Adipose tissue (tissue), 3 donors: ENCODE measurements around the gene FAM200B. TPM values are rescaled to one million over a fixed set of nuclear protein-coding genes. Genes with fewer than 3 reads are reported as not detected.

Experiments used
- H3K27ac ChIP-seq: one replicate; pipeline ENCODE4 v1.5.1; 2013; ENCODE audit warnings: low read depth, low read length
- WGBS, 3 donors: extraction: QIAGEN DNeasy Blood & Tissue Kit; methylation state at CpG; one replicate each; pipeline ENCODE4 v1.1.7; 2013; 5-methylcytosine and 5-hydroxymethylcytosine counted together
- polyA plus RNA-seq, 3 donors: library from polyadenylated mRNA; stranded (reverse); fragments of 200-250 nt; gene quantifications; one replicate each; pipeline ENCODE4 v1.2.3, GENCODE V29; 2013
- donor health status: healthy with polysubstance abuse.
- donor health status: Bipolar disorder and iron deficiency.
- donor health status: healthy.

FAM200B gene
- polyA plus RNA-seq, 3 donors: 20.6 to 64.9 (median 42.6) TPM

DNA sequence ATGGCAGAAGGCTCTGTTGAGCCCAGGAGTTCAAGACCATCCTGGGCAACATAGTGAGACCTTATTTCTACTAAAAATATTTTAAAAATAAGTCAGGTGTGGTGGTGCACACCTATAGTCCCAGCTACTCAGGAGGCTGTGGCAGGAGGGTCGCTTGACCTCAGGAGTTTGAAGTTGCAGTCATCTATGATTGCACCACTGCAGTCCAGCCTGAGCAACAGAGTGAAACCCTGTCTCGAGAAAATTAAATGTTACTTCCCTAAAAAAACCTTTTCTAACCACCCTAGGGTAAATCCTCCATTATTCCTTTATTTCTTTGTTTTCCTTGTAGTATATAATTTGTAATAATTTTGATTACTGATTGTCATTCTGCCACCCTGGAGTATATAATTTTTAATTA is 7.9 kb downstream of the FAM200B start:
- no peak overlapping the region for H3K27ac ChIP-seq
- 48 to 93% (median 56%) methylated on average over 2 of the region's 2 CpGs for WGBS, 3 donors

DNA sequence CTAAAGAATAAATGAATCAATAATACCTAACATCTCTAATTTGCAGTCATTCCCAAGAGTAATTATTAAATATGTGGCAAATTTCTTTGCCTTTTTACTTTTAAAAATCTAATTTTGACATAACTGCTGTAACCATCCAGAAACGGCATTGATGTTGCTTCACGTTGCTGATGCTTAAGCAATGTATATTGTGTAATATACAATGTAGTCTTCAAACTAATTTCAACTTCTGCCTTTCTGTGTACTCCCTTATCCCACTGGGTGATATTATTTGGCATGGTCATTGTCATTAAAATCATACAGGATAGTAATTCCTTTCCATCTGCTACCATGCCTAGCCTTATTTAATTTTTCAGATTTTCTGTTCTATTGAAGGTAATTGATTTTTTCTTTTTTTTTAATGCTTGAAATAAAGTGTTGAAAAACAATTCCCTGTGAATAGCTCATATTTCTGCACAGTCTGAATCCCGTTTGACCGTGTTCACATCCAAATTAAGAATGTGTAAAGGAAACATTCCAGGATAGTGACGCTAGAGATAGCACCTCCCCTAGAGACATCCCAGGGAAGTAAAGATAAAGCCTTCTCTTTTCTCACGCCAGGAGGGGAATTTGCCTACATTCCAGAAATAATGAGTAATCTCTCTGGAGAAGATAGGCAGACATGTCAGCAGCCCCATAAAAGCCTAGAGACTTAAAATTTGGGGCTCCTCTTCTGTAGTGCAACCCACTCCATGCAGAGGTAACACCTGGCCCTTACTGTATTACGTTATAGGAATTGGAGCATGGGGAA is 8.6 kb downstream of the FAM200B start:
- 39 to 70% (median 40%) methylated on average over 7 of the region's 7 CpGs for WGBS, 3 donors
- no peak overlapping the region for H3K27ac ChIP-seq

DNA sequence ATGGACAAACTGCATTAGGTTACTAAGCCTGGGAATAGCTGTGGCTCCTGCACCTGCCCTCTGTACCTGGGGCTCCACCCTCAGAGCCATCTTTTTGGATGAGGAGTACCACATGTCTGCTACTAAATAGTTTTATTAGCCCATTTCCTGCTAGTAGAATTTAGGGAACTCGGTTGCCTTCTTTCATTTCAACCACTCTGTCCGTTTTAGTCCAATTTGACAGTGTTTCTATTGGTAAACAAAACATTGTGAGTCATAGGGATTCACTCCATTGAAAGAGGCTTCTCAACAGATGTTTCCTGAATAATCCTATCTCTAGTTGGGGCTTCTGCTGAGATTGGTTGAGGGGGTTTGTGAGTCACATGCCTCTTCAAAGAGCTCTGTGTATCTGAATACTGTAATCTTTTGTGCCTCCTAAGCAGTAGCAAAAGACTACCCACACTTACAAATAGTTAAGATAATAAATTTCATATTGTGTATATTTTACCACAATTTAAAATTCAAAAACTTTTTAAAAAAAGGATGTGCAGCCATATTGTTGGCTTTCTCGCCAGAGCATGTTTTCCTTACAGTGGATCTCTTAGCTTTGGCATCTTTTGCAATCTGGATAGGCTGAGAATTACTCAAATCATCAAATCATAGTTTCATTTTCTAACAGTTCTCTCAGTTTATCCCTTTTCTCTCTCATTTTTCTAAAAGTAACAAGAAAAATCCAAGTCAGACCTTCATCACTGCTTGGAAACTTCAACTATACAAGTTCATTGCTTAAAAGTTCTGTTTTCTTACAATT is 9.9 kb downstream of the FAM200B start:
- 26 to 74% (median 43%) methylated on average over 3 of the region's 3 CpGs for WGBS, 3 donors
- H3K27ac ChIP-seq: no peak overlapping the region

DNA sequence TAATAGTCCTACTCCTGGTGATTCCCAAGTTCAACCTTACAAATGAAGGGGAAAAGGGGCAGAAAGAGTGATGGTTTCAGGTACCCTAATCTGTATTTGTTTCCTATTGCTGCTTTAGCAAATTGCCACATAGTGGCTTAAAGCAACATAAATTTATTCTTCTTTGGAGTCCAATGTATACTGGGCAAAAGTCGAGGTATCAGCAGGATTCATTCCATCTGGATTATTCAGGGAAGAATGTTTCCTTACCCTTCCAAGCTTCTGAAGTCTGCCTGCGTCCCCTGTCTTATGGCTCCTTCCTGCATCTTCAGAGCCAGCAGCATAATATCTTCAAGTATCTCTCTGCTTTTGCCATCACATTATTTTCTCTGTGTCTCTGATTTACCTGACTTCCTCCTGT is 11.0 kb downstream of the FAM200B start:
- no peak overlapping the region for H3K27ac ChIP-seq
- 86 to 92% (median 90%) methylated on average over 2 of the region's 2 CpGs for WGBS, 3 donors

DNA sequence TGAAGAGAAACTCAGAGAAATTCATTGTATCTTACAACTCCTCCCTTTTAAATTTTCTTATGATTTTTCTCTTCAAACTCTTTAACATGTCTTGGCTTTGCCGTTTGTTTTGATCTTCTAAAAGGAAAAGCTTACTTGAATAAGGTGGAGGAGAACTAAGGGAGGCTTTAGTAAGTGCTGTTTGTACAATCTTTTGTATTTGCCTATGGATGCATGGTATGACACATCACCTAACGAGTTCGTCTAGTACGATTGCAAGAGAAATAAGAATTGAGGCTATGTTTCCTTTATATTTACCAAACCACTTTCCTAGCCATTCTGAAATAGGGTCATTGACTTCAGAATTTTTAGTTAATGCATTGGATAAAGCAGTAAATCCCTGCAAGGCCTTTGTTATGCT is 12.8 kb downstream of the FAM200B start:
- H3K27ac ChIP-seq: no peak overlapping the region
- 69 to 92% (median 85%) methylated on average over 4 of the region's 4 CpGs for WGBS, 3 donors

DNA sequence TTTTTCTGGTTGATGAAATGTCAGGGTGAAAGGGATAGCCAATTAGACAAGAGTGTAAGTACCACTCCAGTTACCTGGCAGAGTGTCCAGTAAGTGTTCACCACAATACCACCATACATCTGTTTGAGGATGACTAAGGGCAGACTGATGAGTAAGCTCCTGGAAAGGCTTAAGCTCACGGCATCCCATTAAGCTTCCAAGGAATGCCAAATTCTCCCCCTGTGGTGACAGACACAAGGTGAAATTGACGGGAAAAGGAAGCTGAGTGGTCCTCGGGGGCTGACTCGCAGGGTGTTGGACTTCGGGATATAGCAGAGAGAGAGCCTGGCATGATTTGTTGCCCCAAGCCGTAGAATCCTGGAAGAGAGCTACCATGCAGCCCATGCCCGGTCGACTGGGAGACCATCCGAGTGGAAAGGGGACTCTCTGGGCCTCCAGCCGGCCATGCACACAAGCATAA is 13.6 kb downstream of the FAM200B start:
- 86 to 90% (median 89%) methylated on average over 10 of the region's 10 CpGs for WGBS, 3 donors
- H3K27ac ChIP-seq: no peak overlapping the region

DNA sequence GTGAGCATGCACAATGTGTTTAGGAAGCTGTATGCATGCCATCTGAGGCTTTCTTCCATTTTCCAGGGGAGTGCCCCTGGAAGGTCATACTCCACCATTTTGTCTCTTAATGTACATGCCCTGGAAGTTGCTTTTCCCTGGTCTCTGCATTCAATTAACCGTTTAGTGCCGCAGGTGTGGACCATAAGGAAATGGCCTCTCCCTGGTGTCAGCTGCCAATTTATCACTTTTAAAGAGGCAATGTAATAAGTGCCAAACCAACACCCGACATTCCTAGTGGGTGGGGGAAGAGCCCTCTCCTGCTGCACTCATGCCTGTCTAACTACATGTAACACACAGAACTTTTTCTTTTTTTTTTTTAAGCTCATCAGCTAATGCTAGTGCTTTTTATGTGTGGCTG is 14.1 kb downstream of the FAM200B start:
- WGBS, 3 donors: 72 to 78% (median 75%) methylated on average over 3 of the region's 3 CpGs
- no peak overlapping the region for H3K27ac ChIP-seq

DNA sequence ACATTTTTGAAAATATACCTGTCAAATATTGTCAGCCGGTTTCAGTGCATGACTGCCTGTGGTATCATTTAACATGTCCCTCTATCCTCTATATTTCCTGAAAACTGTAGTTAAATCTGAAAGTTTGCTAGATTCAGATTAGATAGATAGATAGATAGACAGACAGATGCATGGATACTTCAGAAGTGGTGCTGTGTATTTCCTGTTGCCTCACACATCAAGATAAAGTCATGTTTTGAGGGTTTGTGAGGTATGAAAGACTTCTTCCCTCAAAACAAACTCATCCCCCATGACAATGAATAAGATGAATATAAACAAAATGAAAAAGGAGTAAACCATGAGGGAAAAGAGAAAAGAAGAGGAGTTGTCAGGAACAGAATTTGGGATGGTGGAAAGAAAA is 15.2 kb downstream of the FAM200B start:
- WGBS, 3 donors: 91 to 100% (median 96%) methylated on average over 1 of the region's 1 CpG
- no peak overlapping the region for H3K27ac ChIP-seq

DNA sequence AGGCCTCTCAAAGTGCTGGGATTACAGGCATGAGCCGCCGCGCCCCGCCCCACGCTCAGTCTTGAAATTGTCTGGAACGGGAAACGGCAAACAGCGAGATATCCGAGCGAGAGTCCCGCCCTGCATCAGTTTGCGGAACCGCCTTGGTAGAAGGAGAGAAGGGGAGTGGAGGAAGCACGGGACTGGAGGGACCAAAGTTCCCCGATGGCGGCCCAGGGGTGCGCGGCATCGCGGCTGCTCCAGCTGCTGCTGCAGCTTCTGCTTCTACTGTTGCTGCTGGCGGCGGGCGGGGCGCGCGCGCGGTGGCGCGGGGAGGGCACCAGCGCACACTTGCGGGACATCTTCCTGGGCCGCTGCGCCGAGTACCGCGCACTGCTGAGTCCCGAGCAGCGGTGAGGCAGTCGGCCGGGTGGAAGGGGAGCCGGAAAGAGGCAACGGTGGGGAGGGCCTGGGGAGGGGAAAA is 21.3 kb downstream of the FAM200B start, which contains the start of gene BST1:
TSS of gene BST1 (plus strand) at position 125 of the 463 bp plus-strand sequence. CDS start at position 205, 80 bp downstream.
- WGBS, 3 donors: 1 to 3% (median 2%) methylated on average over 35 to 43 of the region's 43 CpGs
- no peak within 1 kb of the TSS for H3K27ac ChIP-seq

DNA sequence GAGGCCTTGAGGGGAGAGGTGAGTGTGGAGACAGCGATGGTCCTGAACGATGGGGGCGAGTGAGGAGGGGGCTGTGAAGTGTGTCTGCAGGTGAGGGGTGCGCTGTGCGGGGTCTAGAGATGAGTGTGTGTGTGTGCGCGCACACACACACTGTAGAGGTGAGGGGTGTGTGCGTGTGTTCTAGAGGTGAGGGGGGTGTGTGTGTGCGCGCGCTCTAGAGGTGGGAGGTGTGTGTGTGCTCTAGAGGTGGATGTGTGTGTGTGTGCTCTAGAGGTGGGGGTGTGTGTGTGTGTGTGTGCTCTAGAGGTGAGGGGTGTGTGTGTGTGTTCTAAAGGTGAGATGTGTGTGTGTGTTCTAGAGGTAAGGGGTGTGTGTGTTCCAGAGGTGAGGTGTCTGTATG is 21.8 kb downstream of the FAM200B start:
- 79 to 85% (median 79%) methylated on average over 11 of the region's 11 CpGs for WGBS, 3 donors
- H3K27ac ChIP-seq: no peak overlapping the region

DNA sequence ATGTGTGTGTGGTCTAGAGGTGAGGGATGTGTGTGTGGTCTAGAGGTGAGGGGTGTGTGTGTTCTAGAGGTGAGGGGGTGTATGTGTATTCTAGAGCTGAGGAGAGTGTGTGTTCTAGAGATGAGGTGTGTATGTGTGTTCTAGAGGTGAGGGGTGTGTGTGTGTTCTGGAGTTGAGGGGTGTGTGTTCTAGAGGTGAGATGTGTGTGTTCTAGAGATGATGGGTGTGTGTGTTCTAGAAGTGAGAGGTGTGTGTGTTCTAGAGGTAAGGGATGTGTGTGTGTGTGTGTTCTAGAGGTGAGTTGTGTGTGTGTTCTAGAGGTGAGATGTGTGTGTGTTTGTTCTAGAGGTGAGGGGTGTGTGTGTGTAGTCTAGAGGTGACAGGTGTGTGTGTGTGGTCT is 22.5 kb downstream of the FAM200B start:
- H3K27ac ChIP-seq: no peak overlapping the region

DNA sequence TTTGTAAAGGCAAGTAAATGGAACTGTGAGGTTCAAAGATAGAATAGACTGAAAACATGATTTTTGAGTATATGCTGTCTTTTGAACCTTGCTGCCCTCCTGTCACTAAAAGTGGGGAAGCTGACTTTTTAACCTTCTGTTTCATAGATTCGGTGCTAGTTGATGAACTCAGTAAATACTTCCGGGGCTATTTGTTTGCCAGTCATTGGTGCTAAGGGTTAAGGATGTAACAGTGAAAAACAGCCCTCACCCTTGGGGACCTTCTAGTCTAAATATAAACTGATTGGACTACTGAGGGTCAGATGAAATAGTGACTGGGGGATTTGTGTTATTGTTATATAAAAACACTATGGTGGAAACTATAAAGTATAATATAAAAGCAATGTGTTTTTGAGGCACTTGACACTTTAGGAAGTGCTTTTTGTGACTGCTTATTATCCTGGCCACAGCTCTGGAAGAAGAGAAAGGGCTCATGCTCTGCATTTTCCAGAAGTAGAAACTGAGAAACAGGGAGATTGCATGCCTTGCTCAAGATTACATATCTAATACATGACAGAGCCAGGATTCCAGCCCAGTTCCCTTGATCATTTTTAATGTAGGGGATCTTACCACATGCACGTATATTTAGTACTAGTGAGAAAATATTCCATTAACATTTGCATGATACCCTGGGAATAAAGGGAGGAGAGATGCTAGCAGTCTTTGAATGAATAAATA is 25.2 kb downstream of the FAM200B start:
- WGBS, 3 donors: 48 to 60% (median 52%) methylated on average over 3 of the region's 3 CpGs
- H3K27ac ChIP-seq: no peak overlapping the region

DNA sequence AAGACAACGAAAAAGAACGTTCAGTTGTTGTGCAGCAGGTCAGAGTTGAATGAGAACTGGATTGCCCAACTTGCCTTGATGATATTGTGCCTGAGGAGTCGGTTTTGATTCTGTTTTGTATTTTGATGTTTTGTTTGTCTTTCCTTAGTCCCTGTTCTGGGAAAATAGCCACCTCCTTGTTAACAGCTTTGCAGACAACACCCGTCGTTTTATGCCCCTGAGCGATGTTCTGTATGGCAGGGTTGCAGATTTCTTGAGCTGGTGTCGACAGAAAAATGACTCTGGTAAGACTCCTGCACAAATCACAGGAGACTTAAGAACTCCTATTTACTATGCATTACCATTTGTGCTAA is 25.7 kb downstream of the FAM200B start:
- no peak overlapping the region for H3K27ac ChIP-seq
- WGBS, 3 donors: 56 to 64% (median 63%) methylated on average over 7 of the region's 7 CpGs

DNA sequence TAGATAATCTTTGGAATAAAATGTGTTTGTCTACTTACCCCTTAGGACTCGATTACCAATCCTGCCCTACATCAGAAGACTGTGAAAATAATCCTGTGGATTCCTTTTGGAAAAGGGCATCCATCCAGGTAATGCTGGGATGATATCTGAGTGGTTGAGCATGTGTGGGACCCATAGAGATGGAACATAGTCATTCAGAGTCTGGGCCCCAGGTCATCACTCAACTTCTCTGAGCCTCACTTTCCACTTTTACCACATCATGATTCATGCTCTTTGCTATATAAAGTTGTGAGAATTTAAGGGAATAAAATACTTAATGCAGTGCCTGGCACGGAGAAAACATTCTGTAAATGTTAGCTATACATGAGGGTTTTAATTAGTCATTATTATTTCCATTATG is 30.1 kb downstream of the FAM200B start:
- 77 to 95% (median 90%) methylated on average over 2 of the region's 2 CpGs for WGBS, 3 donors

DNA sequence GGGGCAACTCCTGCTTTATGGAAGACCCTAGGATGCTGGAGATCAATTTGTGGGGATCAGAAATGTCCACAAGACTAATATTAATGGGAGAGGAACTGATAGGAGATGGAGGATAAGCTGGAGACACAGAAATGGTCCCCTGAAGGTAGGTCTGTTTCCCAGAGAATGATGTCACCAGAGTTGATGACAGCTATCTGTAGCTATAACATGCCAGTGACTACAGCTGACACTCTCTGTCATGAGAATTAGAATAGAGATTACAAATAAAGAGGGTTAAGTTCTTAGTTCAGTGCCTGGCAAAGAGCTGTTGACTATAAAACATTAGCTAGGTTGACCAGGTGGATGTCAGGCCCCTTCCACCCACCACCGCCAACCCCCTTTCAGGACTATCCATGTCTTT is 30.6 kb downstream of the FAM200B start:
- no peak overlapping the region for H3K27ac ChIP-seq
- WGBS, 3 donors: 95 to 100% (median 97%) methylated on average over 1 of the region's 1 CpG

More for the DNA sequence above, 30.1 kb downstream of the FAM200B start:
- H3K27ac ChIP-seq: no peak overlapping the region

DNA sequence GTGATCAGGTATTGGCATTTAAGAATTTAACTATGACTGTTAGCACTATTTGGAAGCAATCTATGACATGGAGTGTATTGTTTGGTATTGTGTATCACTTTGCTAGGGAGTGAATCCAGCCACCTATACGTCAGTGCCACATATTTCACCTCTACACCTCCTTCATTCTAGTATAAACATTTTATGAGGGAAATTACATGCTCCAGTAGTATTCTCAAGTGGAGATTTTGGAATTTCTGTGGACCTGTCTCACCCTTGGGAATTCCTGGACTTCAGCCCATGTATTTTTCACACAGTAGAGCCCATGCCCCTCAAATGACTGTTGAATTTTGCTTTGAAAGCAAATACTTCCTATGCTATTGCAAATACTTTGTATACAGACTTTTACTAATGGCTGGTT is 32.5 kb downstream of the FAM200B start:
- H3K27ac ChIP-seq: no peak overlapping the region
- 77 to 87% (median 78%) methylated on average over 1 of the region's 1 CpG for WGBS, 3 donors

DNA sequence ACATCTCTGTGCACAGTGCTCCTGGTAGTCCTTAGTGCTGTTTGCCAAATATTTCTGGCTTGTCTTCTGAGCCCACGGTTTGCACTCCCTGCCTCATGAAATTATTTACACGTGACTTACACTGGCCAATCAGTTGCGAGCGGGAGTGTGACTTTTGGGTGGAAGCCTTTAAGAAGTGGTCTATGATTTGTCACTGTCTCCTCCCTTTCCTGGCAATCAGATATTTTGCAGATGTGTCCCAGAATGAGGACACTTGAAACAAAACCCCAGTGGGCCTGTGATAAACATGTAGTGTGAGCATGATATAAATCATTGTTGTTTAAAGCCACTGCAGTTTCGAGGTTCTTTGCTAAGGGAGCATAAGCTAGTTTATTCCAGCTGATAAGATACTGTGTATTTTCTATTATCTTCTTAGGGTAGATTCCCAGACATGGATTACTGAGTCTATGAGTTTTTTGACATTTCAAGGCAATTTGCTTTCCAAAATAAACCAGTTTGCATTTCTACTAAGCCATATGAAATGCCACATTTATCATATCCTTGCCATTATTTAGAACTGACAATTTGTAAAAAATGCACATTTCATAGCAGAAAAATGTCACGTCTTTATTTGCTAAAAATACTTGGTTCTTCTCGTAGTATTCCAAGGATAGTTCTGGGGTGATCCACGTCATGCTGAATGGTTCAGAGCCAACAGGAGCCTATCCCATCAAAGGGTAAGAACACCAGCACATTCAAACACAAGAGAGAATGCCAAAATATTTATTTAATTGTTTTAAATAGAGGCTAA is 33.2 kb downstream of the FAM200B start:
- 62 to 69% (median 64%) methylated on average over 8 of the region's 8 CpGs for WGBS, 3 donors
- no peak overlapping the region for H3K27ac ChIP-seq

DNA sequence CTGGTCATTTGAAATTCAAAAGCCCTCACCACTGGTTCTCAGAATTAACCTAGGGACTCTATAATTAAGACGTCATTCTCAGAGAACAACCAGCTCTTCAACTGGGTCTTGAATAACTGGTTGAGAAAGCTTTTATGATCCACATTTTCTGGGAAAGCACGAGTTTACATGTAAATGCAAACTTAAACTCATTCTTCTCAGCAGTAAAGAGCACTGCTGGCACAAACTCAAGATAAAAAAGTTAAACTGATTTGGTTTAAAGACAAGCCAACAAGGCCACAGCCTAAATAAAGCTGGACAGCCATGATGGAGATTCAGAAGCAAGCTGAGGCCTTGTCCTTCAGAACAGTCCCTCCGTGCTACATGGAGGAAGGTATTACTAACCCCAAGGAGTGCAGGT is 34.5 kb downstream of the FAM200B start:
- 79 to 92% (median 86%) methylated on average over 3 of the region's 3 CpGs for WGBS, 3 donors
- H3K27ac ChIP-seq: no peak overlapping the region
